Stimulated activated CD4-positive, alpha-beta T cell treated with anti-CD3 and anti-CD28 coated beads, Interleukin-4, amount 100 ng/mL, for 24 hours (primary cell): Measurements from ENCODE around the gene OST4.

ENCODE experiments used
- DNase-seq: peaks from one replicate; pipeline ENCODE4 v3.0.0-alpha.2; 2020

OST4 gene

GRCh38 chr2:27050996-27051901 lies 20.2 kb downstream of the OST4 start, which contains the start of gene AGBL5:
Gene AGBL5 (plus strand): TSS chr2:27051668. CDS start chr2:27052959, 1,291 bp downstream.
- DNase-seq = peak; percentile 96

- DNase-seq = peak; percentile 93
Measured at GRCh38 chr2:27050281-27050995, 21.0 kb downstream of the OST4 start.

GRCh38 chr2:27049422-27050280 lies 21.8 kb downstream of the OST4 start:
- DNase-seq = peak; percentile 71

GRCh38 chr2:27042985-27043634 lies 28.3 kb downstream of the OST4 start:
- DNase-seq = no peak

- no peak for DNase-seq
Measured at GRCh38 chr2:27042159-27042661, 29.2 kb downstream of the OST4 start.

- DNase-seq = no peak
Measured at GRCh38 chr2:27041752-27042151, 29.7 kb downstream of the OST4 start.

- DNase-seq = no peak
Measured at GRCh38 chr2:27040282-27040681, 31.2 kb downstream of the OST4 start.

GRCh38 chr2:27039871-27040270 lies 31.6 kb downstream of the OST4 start:
- no peak for DNase-seq

- no peak for DNase-seq
Measured at GRCh38 chr2:27039426-27039825, 32.0 kb downstream of the OST4 start.

GRCh38 chr2:27038631-27039339 lies 32.7 kb downstream of the OST4 start:
- no peak for DNase-seq

GRCh38 chr2:27038012-27038411 lies 33.4 kb downstream of the OST4 start:
- no peak for DNase-seq

GRCh38 chr2:27033253-27033852 lies 38.1 kb downstream of the OST4 start:
- DNase-seq = no peak

- peak; percentile 81 for DNase-seq
Measured at GRCh38 chr2:27032495-27033252, 38.8 kb downstream of the OST4 start, which contains the start of gene TMEM214. Gene TMEM214 (plus strand): TSS chr2:27032965. CDS start chr2:27033016, 51 bp downstream.

- DNase-seq = no peak
Measured at GRCh38 chr2:27029051-27029450, 42.4 kb downstream of the OST4 start.

GRCh38 chr2:27027211-27027651 lies 44.2 kb downstream of the OST4 start:
- DNase-seq = no peak

- DNase-seq = no peak
Measured at GRCh38 chr2:27025861-27026851, 45.3 kb downstream of the OST4 start.

GRCh38 chr2:27025281-27025800 lies 46.1 kb downstream of the OST4 start:
- DNase-seq = no peak

- DNase-seq = no peak
Measured at GRCh38 chr2:27024812-27025211, 46.6 kb downstream of the OST4 start.

- no peak for DNase-seq
Measured at GRCh38 chr2:27024188-27024587, 47.3 kb downstream of the OST4 start.
